Loucy (cell line): ENCODE data around the gene CELA1.
A peak's percentile ranks its signal among the peaks of the same experiment; 100 is the strongest.

Source experiments
- CTCF ChIP-seq: fragments of 200-600 bp; sonication (generic); conservative IDR thresholded peaks from 2 replicates; pipeline ENCODE4 v1.5.1; 2014; ENCODE audit warnings: mild to moderate bottlenecking, antibody characterized with exemption, low read length
- EZH2phosphoT487 ChIP-seq: fragments of 200-600 bp; IDR thresholded peaks from 2 replicates; pipeline ENCODE4 v1.6.1; 2018; ENCODE audit warnings: antibody characterized with exemption, mild to moderate bottlenecking, moderate library complexity, borderline replicate concordance

- TF ChIP-seq CTCF, result peak; percentile 65
- TF ChIP-seq EZH2phosphoT487, result no peak
Observed at GRCh38 chr12:51377099-51377984, 30.9 kb upstream of the CELA1 start.
